ENCODE data around the gene RGS6. TPM values are rescaled to one million over a fixed set of nuclear protein-coding genes. Genes with fewer than 3 reads are reported as not detected.

RGS6 gene
- total RNA-seq, 1 experiment from 2014 or later: not detected

DNA sequence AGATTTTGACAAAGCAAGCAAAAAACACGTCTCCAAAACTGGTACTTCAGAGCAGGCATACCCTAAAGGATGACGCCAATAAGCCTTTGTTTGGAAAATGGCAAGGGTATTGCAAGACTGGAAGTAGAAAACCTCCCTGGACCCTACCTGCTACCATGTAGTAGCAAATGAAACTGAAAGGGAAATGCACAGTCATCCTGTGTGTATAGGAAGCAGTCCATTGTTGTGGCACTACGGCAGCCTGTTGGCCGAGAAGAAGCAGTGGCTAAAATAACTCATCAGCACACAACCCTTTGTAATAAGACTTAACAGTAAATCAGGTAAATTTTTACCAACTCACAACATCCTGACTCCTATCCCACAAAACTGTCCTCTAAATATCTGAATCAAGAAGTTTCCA, 386.4 kb downstream of the RGS6 start:
- H3K36me3 Mint-ChIP-seq (ENCODE audit: insufficient read depth, unreplicated experiment): no peaks in the 10 kb centered on the region
- BruUV-seq (replicated peaks): no TSS peak
- ChIA-PET POLR2A (no interaction called here), CTCF (interaction anchor here (0.6 to 2.6 kb wide), 6 partner anchors 23 to 414 kb away, joined by 3 to 9 read pairs (median 3); no protein-coding TSS in a partner anchor)
- H3K4me1 Mint-ChIP-seq (ENCODE audit: insufficient read depth, unreplicated experiment): no peaks in the 10 kb centered on the region
- peaks cover 50% of the 10 kb centered on the region for H3K27me3 Mint-ChIP-seq (ENCODE audit: insufficient read depth, unreplicated experiment)
- no peaks in the 10 kb centered on the region for H3K9me3 Mint-ChIP-seq (ENCODE audit: unreplicated experiment)
- intact Hi-C loops (cut with micrococcal nuclease): no loop called here
- no peak for TF ChIP-seq CTCF (IDR thresholded peaks at IDR 0.05; ENCODE audit: unreplicated experiment)
- no peak overlapping the region for H3K4me3 Mint-ChIP-seq (ENCODE audit: unreplicated experiment)
- DNase-seq (ENCODE audit: unreplicated experiment): no peak
- H3K27ac Mint-ChIP-seq (ENCODE audit: low read depth, unreplicated experiment): no peak overlapping the region

DNA sequence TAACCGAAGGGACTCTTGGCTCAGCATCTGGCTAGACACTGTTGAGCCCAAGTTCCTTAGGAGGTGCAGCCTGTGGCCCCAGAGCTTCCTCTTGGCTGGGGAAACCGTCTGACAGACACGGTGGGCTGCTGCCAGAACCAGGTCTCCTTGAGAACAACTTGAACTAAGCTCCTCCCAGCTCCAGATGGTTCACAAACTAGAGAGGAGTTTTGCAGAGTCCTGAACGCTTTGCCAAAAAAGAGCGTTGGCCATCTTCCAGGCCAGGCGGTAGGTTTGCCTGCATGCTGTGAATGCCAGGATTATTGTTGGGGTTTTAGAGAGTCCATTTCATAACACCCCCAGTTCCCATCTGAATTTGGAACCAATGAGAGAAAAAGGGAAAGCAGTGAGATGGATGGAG, 399.8 kb downstream of the RGS6 start:
- no peaks in the 10 kb centered on the region for H3K4me1 Mint-ChIP-seq (ENCODE audit: insufficient read depth, unreplicated experiment)
- no TSS peak for BruUV-seq (replicated peaks)
- ChIA-PET POLR2A (no interaction called here), CTCF (interaction anchor here (0.6 kb wide), 1 partner anchor 588 kb away, joined by 4 read pairs; no protein-coding TSS in a partner anchor)
- no peak overlapping the region for H3K4me3 Mint-ChIP-seq (ENCODE audit: unreplicated experiment)
- no peaks in the 10 kb centered on the region for H3K9me3 Mint-ChIP-seq (ENCODE audit: unreplicated experiment)
- H3K36me3 Mint-ChIP-seq (ENCODE audit: insufficient read depth, unreplicated experiment): no peaks in the 10 kb centered on the region
- H3K27me3 Mint-ChIP-seq (ENCODE audit: insufficient read depth, unreplicated experiment): peaks cover 43% of the 10 kb centered on the region
- DNase-seq (ENCODE audit: unreplicated experiment): peak; percentile 25
- no peak overlapping the region for H3K27ac Mint-ChIP-seq (ENCODE audit: low read depth, unreplicated experiment)
- intact Hi-C loops (cut with micrococcal nuclease): no loop called here
- no peak for TF ChIP-seq CTCF (IDR thresholded peaks at IDR 0.05; ENCODE audit: unreplicated experiment)

- Mint-ChIP-seq H3K4me1 (ENCODE audit: insufficient read depth, unreplicated experiment) (no peaks in the 10 kb centered on the region), H3K27me3 (ENCODE audit: insufficient read depth, unreplicated experiment) (peaks cover 43% of the 10 kb centered on the region), H3K36me3 (ENCODE audit: insufficient read depth, unreplicated experiment) (no peaks in the 10 kb centered on the region), H3K9me3 (ENCODE audit: unreplicated experiment) (no peaks in the 10 kb centered on the region), H3K27ac (ENCODE audit: low read depth, unreplicated experiment) (no peak overlapping the region), H3K4me3 (ENCODE audit: unreplicated experiment) (no peak overlapping the region)
- TF ChIP-seq CTCF (IDR thresholded peaks at IDR 0.05; ENCODE audit: unreplicated experiment): no peak
- ChIA-PET CTCF (interaction anchor here (0.6 kb wide), 1 partner anchor 1228 kb away, joined by 6 read pairs; no protein-coding TSS in a partner anchor), POLR2A (no interaction called here)
- BruUV-seq (replicated peaks): no TSS peak
- DNase-seq (ENCODE audit: unreplicated experiment): no peak
- intact Hi-C loops (cut with micrococcal nuclease): no loop called here
Measured at GRCh38 chr14:72332871-72333270, 400.6 kb downstream of the RGS6 start.

DNA sequence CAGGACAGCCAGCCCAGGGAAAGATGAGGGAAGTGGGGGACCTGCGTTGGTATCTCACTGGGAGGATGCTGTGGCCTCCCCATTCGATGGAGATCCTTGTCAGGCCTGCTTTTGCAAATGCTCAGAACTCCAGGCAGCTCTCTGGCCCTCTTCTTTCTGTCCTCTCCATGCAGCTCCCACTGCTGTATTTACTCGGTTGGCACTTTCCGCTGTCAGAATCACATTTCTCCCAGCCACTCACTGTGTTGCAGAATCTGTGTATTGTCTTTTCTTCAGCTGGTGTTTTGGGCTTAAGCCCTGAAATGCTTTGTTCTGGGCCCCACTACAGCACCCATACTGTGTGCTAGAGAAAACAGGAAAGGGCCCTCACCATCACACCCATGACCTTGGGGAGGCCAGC, 401.1 kb downstream of the RGS6 start:
- Mint-ChIP-seq H3K4me3 (ENCODE audit: unreplicated experiment) (no peak overlapping the region), H3K27me3 (ENCODE audit: insufficient read depth, unreplicated experiment) (peaks cover 43% of the 10 kb centered on the region), H3K4me1 (ENCODE audit: insufficient read depth, unreplicated experiment) (no peaks in the 10 kb centered on the region), H3K27ac (ENCODE audit: low read depth, unreplicated experiment) (no peak overlapping the region), H3K9me3 (ENCODE audit: unreplicated experiment) (no peaks in the 10 kb centered on the region), H3K36me3 (ENCODE audit: insufficient read depth, unreplicated experiment) (no peaks in the 10 kb centered on the region)
- CTCF ChIA-PET: interaction anchor here (0.6 kb wide), 2 partner anchors 14 to 1228 kb away, joined by 3 to 6 read pairs; no protein-coding TSS in a partner anchor
- POLR2A ChIA-PET: no interaction called here
- intact Hi-C loops (cut with micrococcal nuclease): no loop called here
- TF ChIP-seq CTCF (IDR thresholded peaks at IDR 0.05; ENCODE audit: unreplicated experiment): no peak
- DNase-seq (ENCODE audit: unreplicated experiment): no peak
- no TSS peak for BruUV-seq (replicated peaks)

Measured in MCF 10A (cell line).